HG03095 (cell line): ENCODE data around the gene RREB1.

ENCODE experiments used
- ATAC-seq: cut with Tn5 transposase; IDR thresholded peaks from one replicate; pipeline ENCODE4 v1.9.1; 2021; ENCODE audit warnings: moderate library complexity; ENCODE audit not compliant: unreplicated experiment

RREB1 gene

GRCh38 chr6:7282097-7282906 lies 174.5 kb downstream of the RREB1 start:
- no peak for ATAC-seq

DNA sequence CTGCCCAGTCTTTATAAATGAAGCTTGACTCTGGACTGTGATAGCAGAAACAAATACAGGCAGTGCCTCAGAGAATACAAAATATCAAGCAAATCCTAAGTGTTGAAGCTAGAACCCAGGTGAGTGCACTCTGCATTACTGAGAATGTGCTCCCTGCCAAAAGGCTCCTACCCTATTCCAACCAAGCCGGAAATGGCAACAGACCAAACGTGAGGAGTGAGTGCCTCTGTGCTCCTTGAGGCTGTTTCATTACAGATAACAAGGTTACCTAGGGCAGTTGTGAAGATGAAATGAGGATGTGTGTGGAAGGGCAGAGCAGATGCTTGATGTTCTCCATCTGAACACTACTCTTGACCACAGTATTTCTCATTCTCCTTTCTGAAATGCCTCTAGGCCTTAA lies 175.9 kb downstream of the RREB1 start:
- ATAC-seq = no peak

DNA sequence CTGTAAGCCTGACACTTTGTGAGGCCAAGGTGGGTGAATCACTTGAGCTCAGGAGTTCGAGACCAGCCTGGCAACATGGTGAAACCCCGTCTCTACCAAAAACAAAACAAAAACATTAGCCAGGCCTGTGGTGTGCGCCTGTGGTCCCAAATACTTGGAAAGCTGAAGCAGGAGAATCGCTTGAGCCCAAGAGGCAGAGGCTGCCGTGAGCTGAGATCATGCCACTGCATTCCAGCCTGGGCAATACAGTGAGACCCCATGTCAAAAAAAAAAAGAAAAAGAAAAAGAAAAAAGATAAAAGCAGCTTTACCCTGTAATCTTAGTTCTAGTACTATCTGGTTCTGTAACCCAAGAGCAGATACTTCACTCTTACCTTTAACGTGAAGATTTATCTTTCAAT lies 177.7 kb downstream of the RREB1 start:
- no peak for ATAC-seq

DNA sequence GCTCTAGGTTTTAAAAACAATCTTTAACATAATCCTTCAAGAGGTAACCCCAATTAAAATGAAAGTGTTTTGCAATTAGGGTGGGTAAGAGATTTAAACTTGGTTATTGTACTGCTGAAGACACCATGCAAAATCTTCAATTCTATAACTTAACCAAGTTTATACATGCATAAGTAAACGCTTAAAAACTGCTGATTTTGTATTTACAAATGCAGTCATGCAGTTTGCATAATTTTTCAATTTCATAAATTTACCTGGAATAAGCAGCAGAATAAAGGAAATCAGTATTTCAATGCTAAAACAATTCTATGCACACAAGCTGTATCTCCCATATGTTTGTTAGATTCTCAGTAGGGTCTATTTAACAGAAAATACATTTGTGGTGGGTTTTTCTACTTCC lies 182.3 kb downstream of the RREB1 start:
- no peak for ATAC-seq

DNA sequence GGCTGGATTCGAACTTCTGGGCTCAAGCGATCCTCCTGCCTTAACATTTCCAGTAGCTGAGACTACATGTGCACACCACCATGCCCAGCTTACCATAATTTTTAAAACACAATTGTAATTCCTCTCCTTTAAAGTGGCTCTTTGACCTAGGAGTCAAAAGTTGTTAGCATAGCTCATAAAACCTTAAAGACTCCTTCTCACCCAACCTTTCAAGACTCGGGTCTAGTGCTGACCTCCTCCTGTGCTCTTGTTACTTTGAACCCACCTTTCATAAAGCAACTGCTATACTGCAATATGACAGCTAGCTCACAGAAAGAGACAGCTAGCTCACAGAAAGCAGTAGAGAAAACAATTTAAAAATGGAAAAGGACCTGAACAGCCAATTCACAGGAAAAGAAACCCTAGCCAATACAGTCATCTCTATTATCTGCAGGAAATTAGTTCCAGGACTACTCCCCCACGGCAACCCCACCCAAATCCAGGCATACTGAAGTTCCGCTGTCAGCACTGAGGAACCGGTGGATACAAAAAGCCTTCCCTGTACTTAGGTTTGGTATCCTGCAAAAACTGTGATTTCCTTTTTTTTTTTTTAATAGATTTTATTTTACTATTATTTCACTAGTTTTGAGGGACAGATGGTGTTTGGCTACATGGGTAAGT lies 185.0 kb downstream of the RREB1 start:
- ATAC-seq = no peak

DNA sequence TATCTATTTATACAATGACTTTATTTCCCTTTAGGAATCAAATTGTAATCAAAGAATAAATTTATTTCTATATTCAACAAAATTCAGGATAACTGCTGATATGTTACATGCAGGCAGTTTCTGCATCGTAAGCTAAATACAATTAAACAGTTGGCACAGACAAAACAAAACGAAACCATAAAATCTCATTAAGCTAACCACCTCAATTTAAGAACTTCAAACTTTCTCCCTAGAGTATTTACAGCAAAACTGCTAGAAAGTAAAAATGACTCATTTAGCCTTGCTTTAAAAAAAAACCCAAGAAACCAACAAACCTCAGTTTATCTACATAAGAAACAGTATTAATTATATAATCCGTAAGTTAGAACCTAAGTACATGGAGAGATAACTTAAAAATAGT lies 188.2 kb downstream of the RREB1 start:
- no peak for ATAC-seq

GRCh38 chr6:7296602-7297001 lies 188.8 kb downstream of the RREB1 start:
- ATAC-seq = no peak

DNA sequence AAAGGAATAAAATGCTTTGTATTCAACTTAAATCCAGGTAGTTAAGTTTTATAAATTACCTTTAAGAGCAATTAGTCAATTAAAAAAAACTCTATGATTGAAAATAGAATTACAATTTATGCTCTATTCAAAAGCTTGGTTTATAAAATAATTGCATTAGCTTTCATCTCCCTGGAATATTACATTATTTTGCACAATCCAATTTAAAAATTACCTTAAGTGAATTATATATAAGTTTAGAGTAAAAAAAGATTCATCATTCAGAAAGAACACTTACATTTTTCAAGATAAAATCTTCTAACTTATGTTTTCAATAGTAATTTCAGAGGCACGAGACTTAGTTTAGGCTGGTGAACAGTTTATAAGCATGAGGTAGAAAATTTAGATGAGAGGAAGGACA lies 190.4 kb downstream of the RREB1 start:
- no peak for ATAC-seq

DNA sequence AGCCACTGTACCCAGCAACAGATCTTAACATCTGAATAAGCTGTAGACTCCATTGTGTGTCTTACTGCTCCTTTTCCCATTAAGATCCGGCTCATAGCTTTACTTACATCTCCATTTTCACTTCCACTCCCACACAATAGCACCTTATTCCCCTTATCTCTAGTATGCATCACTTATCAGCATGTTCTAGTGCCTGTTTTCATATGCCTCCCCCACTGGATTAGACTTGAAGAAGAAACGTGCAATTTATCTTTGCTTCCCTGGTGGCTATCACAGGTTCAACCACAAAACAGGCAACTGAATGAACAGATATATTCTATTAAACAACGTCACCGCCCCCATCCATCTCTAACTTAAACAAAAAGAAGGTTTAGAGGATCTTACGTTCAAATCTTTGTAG lies 193.2 kb downstream of the RREB1 start:
- ATAC-seq = no peak
